Measurements from ENCODE around the gene NHLRC2. TPM values are rescaled to one million over a fixed set of nuclear protein-coding genes. Genes with fewer than 3 reads are reported as not detected.

Gene NHLRC2
- total and polyA plus RNA-seq, 2 donors (not counting 3 experiments of a cell fraction or from before 2014, with no cell fraction given): 5.2 to 28.2 TPM

DNA sequence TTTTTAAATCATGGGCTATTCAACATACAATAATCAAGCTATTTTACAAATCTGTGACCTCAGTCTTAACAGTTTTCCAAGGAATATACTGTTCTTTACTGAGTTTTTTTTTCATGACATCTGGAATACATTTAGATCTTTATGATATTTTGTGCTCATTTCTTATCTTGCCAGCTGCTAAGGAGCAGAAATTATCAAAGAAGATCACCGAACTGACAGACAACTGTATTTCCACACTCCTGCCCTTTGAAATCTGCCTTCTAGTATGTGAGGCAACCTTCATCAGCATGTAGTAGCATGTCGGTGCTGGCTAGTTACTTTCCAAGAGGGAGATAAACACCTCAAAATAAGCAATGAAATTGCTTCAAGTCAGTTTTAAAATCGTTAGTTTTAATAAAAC, 66.4 kb downstream of the NHLRC2 start:
- Histone ChIP-seq H3K36me3 (ENCODE audit: control insufficient read depth in 2 of 2, extremely low read depth in 1 of 2, insufficient read depth in 2 of 2, low read length in 2 of 2) (no peaks in the 10 kb centered on the region), H3K79me2 (ENCODE audit: control insufficient read depth, insufficient read depth, low read length) (no peaks in the 10 kb centered on the region), H3K4me2 (ENCODE audit: insufficient read depth, low read length) (no peak overlapping the region), H3K9me1 (replicated peaks; ENCODE audit: control insufficient read depth, extremely low read depth, insufficient read depth, low read length) (no peaks in the 10 kb centered on the region), H4K20me1 (replicated peaks; ENCODE audit: control insufficient read depth, extremely low read depth, insufficient read depth, low read length) (no peaks in the 10 kb centered on the region), H3K4me3 (replicated peaks in 1 of 3; ENCODE audit: insufficient read depth in 1 of 3, low read depth in 1 of 3, low read length in 3 of 3) (no peak overlapping the region), H3K9me3 (replicated peaks; ENCODE audit: control insufficient read depth, insufficient read depth, low read length) (no peaks in the 10 kb centered on the region), H3K27ac (ENCODE audit: insufficient read depth, low read depth, low read length) (no peak overlapping the region), H3K9ac (replicated peaks; ENCODE audit: extremely low read depth, insufficient read depth, low read length) (no peak overlapping the region), H3K27me3 (ENCODE audit: control insufficient read depth in 2 of 2, insufficient read depth in 2 of 2, low read length in 2 of 2) (no peaks in the 10 kb centered on the region), H2AFZ (ENCODE audit: low read depth, low read length) (no peak overlapping the region), H3K4me1 (ENCODE audit: control insufficient read depth, extremely low read depth, insufficient read depth, low read length) (peaks cover 21% of the 10 kb centered on the region)
- CTCF ChIA-PET: interaction anchor here (1.3 kb wide), 1 partner anchor 122 kb away, joined by 3 read pairs; no protein-coding TSS in a partner anchor
- intact Hi-C loops (cut with micrococcal nuclease) (no loop called here), dilution Hi-C loops (cut with MboI; ENCODE audit: extremely low pct_ligation_motif_present, low sequenced_read_pairs) (no loop called here)
- BruUV-seq (replicated peaks): no TSS peak
- DNase-seq (ENCODE audit: low read depth, low spot score) (no peak), FAIRE-seq (no peak)
- no peak for TF ChIP-seq EZH2 (IDR thresholded peaks at IDR 0.05; ENCODE audit: borderline replicate concordance, low read depth, low read length, severe bottlenecking)
- no peak for TF ChIP-seq POLR2A (IDR thresholded peaks at IDR 0.05; ENCODE audit: low read depth, low read length)
- no peak for TF ChIP-seq POLR2AphosphoS5 (IDR thresholded peaks at IDR 0.05; ENCODE audit: insufficient read depth, low read depth, low read length)
- TF ChIP-seq, protein P1, sequence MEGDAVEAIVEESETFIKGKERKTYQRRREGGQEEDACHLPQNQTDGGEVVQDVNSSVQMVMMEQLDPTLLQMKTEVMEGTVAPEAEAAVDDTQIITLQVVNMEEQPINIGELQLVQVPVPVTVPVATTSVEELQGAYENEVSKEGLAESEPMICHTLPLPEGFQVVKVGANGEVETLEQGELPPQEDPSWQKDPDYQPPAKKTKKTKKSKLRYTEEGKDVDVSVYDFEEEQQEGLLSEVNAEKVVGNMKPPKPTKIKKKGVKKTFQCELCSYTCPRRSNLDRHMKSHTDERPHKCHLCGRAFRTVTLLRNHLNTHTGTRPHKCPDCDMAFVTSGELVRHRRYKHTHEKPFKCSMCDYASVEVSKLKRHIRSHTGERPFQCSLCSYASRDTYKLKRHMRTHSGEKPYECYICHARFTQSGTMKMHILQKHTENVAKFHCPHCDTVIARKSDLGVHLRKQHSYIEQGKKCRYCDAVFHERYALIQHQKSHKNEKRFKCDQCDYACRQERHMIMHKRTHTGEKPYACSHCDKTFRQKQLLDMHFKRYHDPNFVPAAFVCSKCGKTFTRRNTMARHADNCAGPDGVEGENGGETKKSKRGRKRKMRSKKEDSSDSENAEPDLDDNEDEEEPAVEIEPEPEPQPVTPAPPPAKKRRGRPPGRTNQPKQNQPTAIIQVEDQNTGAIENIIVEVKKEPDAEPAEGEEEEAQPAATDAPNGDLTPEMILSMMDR (IDR thresholded peaks at IDR 0.05; ENCODE audit: extremely low read depth in 1 of 2, insufficient read depth in 1 of 2, low read depth in 1 of 2, low read length in 2 of 2): no peak
- TF ChIP-seq MYC (IDR thresholded peaks at IDR 0.05; ENCODE audit: low read depth, low read length): no peak
- TF ChIP-seq FOS (IDR thresholded peaks at IDR 0.05; ENCODE audit: borderline replicate concordance, insufficient read depth, low read length): no peak
- no peak for TF ChIP-seq GATA2 (IDR thresholded peaks at IDR 0.05; ENCODE audit: insufficient read depth, insufficient read length, low read depth, low read length)
- TF ChIP-seq JUN (IDR thresholded peaks at IDR 0.05; ENCODE audit: borderline replicate concordance, insufficient read depth, insufficient read length, low read depth): no peak
- TF ChIP-seq MAX (IDR thresholded peaks at IDR 0.05; ENCODE audit: insufficient read depth, insufficient read length): no peak
- POLR2A ChIA-PET: no interaction called here

Data from endothelial cell of umbilical vein (primary cell).